HCEC 1CT (cell line): ENCODE measurements around the gene ADGRE2.

Experiments used
- DNase-seq: peaks from one replicate; pipeline ENCODE4 v3.0.0-alpha.2; 2017

The ADGRE2 gene

DNA sequence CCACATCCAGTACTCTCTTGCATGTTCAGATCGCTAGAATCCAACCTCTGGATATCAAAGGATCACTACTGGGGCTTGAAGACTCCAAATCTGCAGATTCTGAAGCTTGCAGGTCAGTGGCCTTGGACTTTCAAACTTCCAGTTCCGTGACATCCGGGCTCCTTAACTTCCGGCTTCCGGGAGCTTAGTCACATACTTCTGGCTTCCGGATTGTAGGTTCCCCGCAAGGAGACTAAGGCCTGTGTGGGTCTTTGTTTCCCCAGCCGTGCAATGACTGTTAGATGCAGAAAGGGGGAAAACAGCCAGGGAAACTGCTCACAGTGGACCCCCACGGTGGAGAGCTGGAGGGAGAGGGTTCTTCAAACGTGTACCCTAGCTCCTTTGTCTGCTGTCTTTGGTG is 47.2 kb downstream of the ADGRE2 start:
- DNase-seq, result no peak

DNA sequence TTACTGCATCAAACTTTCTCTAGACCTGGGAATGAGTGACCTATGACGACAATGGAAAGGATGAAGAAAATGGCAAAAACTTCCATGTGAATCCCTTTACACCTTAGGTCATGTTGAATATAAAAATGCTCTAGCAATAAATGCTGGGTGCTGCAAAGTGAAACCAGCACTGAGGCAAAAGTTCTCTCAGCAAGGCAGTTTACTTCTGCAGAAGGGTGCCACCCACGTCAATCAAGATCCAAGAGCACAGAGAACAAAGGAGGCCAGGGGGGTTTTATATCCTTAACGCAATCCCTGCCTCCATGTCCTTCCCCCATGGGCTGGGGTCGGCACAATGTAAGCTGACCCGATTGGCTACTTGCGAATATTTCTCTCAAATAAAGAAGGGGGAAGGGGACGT is 49.8 kb downstream of the ADGRE2 start:
- DNase-seq, result no peak

DNA sequence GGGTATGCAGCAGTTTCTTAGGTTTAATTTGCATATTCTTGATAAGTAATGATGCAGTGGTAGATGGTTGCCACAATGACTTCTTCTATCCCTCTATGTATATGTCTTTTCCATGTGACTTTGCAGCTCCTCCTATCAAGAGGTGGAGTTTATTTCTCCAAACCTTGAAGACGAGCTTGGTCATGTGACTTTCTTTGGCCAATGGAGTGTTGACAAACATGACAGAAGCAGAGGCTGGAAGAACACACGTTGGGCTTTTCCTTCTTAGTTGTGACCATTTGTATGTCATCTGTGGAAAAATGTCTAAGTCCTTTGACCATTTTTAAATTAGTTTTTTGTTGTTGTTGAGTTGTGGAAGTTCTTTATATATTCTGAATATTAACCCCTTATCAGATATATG is 56.2 kb downstream of the ADGRE2 start:
- no peak for DNase-seq

DNA sequence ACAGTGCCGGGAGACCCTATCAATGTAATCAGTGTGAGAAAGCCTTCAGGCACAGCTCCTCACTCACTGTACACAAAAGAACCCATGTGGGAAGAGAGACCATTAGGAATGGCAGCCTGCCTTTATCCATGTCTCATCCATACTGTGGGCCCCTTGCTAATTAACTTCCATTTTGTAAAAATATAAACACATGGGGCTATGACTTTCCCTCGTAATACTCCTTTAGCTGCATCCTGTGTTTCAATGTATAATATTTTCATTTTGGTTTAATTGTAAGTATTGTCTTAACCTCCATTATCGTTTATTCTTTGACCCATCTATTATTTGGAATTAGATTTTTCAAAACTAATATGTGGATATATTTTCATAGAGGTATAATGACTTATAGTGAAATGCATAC is 59.2 kb downstream of the ADGRE2 start:
- no peak for DNase-seq

DNA sequence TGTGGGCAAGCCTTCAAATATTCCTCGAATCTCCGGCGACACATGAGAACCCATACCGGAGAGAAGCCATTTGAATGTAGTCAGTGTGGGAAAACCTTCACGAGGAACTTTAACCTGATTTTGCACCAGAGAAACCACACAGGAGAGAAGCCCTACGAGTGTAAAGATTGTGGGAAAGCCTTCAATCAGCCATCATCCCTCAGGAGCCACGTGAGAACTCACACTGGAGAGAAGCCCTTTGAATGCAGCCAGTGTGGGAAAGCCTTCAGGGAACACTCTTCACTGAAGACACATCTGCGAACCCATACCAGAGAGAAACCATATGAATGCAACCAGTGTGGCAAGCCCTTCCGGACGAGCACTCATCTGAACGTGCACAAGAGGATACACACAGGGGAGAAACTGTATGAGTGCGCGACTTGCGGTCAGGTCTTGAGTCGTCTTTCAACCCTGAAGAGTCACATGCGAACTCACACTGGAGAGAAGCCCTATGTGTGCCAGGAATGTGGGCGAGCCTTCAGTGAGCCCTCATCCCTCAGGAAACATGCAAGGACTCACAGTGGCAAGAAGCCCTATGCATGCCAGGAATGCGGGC is 59.7 kb downstream of the ADGRE2 start:
- DNase-seq, result no peak

DNA sequence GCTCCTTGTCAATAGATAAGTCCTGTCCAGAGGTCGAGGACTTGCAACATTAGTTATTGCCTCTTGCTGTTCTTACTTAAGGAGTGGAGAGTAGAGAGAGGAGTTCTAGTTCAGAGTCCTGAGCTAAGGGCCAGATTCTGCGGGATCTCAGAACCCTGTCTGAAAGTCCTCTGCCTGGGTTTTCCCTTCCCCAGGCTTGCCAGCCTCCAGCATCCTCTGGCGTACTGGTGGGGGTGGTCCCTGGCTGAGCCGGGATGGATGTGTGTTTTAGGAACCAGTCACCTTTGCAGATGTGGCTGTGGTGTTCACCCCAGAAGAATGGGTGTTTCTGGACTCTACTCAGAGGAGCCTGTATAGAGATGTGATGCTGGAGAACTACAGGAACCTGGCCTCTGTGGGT is 62.5 kb downstream of the ADGRE2 start:
- DNase-seq, result no peak

DNA sequence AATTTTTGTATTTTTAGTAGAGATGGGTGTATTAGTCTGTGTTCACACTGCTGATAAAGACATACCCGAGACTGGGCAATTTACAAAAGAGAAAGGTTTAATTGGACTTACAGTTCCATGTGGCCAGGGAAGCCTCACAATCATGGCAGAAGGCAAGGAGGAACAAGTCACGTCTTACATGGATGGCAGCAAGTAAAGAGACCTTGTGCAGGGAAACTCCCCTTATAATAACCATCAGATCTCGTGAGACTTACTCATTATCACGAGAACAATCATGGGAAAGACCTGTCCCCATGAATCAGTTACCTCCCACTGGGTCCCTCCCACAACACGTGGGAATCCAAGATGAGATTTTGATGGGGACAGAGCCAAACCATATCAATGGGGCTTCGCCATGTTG is 73.9 kb downstream of the ADGRE2 start:
- DNase-seq, result no peak

DNA sequence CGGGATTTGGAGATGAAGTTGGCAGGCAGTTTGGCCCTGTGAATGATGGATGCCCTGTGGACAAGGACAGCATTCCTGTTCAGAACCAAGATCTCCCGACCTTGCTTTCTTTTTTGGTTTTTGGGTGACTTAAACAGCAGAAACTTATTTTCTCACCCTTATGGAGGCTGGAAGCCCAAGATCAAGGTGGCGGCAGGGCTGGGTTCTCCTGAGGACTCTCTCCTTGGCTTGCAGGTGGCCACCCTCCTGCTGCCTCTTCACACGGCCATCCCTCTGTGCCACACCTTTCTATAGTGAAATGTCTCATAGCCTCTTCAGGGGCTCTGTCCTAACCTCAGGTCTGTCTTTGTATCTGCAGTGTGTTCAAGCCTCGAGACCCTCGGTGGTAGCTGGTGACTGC is 74.5 kb downstream of the ADGRE2 start:
- no peak for DNase-seq

DNA sequence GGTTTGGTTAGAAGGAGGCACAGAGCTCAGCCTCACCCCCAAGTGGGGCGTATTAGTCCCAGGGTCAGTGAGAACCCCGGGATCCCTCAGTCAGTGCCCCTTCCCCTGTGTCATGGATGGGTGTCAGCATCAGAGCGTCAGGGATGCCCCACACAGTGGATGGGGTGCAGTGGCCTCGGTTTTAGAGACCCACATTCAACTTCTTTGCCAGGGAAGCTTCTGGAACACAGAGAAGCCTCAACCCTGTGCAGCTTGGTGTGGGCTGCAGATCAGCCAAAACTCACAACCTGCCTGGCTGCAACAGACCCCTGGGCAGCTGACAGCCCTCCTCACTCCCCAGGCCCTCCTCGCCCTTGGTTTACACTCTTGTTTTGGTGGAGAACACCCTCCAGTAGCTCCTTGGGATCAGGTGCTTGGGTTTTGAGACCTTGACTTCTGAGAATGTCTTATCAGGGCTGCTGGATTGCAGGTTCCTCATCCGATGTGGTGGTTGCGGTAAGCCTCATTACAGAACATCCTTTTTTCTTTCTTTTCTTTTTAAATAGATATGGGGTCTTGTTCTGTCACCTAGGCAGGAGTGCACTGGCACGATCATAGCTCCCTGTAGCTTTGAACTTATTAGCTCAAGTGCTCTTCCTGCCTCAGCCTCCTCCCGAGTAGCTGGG is 77.5 kb downstream of the ADGRE2 start:
- DNase-seq, result no peak

DNA sequence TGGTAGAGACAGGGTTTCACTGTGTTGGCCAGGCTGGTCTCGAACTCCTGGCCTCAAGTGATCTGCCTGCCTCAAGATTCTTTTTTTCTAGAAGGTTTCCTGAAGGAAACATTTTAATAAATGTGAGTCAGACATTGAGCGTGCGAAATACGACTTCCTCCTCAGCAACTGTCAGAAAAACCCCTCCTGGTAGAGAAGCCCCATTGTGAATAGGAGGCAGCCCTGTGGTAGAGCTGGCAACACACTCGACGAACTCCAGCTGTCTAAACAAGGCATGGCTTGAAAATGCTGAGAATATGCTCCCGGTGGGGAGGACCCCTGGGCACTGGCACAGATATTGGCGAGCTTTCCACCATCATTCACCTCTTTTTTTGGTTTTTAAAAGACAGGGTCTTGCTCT is 78.7 kb downstream of the ADGRE2 start:
- no peak for DNase-seq

DNA sequence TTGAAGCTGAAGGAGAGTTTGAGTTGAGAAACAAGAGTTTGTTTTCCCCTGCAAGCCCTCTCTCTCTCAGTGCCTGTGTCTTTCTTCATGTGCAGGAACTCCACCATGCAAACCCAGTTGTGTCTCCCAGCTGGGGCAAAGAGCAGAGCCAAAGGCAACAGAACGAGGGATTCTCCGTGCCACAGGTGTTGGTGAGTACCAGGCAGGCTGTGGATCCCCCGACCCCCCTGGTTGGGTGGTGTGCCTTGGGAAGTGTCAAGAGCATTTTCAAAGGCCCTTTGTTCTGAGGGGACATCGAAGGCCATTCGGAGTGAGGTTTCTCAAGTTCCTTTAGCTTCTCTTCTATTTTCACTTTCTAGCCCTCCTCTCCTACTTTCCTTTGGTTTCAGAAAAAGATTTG is 82.9 kb downstream of the ADGRE2 start:
- no peak for DNase-seq

DNA sequence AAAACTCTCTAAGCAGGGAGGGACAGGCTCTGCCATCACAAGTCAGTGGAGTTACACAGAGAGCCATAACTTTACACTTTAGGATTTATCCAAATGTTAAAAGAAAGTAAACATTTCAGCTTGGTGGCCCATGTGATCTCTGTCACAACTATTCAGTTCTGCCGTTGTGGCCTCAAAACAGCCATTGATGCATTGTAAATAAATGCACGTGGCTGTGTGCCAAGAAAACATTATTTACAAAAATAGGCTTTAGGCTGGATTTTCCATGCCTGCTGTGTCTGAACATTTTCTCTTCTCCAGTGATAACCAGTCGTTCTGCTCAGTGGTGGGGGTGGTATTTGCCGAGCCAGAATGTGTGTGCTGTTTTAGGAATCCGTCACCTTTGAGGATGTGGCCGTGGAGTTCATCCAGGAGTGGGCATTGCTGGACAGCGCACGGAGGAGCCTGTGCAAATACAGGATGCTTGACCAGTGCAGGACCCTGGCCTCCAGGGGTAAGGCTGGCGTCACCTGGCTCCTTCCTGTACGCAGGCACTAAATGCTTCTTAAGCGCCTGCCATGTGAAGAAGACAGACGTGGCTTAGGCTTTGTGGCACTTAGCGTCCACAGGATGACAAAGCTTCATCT is 83.6 kb downstream of the ADGRE2 start:
- DNase-seq, result no peak

DNA sequence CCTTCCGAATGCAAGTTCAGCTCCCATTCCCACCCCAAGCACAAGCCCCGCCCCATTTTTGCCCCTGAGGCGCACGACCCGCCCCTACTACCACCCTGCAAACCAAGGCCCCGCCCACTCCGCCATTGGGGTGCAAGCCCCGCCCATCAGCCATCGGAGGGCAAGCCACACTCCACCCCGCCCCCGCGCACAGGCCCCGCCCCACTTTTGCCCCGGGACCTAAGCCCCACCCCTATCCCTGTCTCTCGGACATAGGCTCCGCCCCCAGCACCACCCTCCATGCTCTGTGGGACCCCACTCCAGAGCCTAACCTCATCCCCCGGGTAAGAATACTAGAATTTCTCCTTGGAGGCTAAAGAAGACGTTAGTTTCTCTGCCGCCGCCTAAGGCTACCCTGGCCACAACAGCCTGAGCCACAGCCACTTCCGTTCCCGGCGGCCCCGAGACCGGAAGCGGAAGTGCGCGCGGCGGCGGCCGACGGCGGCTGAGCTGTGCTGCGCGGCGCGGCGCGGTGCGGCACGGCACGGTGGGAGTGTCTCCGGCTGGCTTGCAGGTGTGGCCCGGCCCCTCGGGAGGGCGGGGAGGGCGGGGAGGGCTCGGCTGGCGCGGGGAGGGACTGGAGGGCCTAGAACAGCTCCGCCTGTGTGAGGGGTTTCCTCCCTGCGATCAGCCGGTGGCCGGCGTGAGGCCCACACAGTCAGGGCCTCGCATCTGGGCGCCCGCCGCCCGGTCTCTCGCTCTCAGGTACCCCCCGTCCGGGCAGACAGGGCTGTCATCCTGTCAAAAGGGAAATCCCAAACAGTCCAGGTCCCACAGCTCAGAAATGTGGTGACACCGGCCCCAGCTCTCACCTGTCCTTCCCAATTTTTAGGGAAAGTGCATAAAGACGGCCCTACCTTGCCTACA is 88.5 kb downstream of the ADGRE2 start, which contains the start of gene ZNF333:
Gene ZNF333 (plus strand): TSS at position 451 of the 906 bp plus-strand sequence. CDS start 3,444 bp downstream, outside the sequence.
- DNase-seq, result peak; percentile 86

DNA sequence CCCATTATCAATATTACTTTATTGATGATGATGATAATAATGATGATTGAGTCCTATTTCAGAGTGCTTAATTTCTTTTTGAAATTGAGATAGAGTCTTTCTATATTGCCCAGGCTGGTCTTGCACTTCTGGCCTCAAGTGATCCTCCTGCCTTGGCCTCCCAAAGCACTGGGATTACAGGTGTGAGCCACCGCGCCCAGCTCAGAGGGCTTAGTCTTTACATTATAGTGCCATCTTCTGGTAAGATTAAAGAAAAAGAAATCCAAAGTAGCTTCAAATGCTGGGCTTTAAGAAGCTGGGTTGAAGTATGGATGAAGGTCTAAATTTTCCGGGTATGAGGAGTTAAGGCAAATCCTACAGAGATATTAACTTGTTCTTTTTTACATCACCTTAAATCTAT is 91.9 kb downstream of the ADGRE2 start:
- DNase-seq, result peak; percentile 25

DNA sequence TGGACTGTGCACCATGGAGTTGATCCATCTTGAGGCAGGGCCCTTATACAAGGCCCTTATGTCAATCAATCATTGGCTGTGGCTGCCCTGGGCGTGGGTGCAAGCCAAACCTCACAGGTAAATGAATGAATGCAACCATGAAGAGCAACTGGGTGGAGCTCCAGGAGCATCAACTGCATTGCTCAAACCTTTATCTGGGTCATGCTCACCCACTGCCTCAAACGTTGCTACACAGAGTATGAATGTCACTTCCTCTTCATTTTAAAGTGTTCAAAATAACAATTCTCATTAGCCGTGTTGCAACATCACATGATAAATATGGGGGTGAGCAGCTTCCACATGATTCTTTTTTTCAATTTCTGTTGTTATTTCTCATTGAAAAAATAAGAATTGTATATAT is 94.9 kb downstream of the ADGRE2 start:
- DNase-seq, result no peak
